Activated CD4-positive, alpha-beta T cell treated with anti-CD3 and anti-CD28 coated beads, Interleukin-2, Interleukin-6, amounts not matched to agents 100 ng/mL and 50 ng/mL, durations not matched to agents 16 hours and 8 hours (primary cell): Measurements from ENCODE around the gene ZC3H12C.
A peak's percentile ranks its signal among the peaks of the same experiment; 100 is the strongest.
"Not testable (repeated sequence)": the region's sequence is repeated elsewhere in the genome, so short reads cannot be mapped to it uniquely, and the experiment has no call there.

Source experiments
- DNase-seq: peaks from one replicate; pipeline ENCODE4 v3.0.0-alpha.2; 2020

The ZC3H12C gene

DNA sequence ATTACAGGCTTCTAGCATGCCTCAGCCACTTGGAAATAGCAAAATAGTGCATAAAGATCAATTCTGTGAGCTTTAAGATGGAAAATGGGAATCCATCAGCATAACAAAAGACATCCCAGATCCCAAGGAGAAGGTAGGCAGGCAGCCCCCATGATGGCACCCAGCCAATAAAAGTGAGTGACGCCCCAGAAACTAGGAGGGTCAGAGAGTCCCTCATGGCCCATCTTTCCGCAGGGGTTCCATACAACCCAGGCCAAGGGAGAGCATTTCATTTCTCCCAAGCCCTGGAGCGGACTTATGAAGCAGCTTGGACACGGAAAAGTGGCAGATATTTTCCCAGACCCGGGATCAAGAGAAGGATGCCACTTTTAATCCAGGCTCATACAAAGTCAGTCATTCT is 93.3 kb downstream of the ZC3H12C start:
- no peak for DNase-seq

DNA sequence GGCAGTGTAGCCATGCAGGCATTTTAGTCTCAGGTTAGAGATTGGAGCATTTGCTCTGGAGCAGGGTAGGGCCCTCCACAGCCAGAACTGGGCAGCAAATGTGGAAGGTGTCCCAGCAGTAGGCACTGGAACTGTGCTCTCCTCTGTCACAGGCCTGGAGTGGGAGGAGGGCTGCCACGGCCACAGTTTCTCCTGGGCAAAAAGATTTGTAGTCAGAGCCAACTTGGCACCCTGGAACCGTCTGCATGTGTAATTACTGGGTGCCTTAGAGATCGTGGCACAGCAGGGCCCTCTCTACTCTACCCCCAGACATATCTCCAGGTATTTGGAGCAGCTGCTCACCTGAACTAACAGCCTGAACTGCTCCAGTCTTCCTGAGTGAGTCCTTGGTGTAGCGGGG is 93.7 kb downstream of the ZC3H12C start:
- DNase-seq = no peak

DNA sequence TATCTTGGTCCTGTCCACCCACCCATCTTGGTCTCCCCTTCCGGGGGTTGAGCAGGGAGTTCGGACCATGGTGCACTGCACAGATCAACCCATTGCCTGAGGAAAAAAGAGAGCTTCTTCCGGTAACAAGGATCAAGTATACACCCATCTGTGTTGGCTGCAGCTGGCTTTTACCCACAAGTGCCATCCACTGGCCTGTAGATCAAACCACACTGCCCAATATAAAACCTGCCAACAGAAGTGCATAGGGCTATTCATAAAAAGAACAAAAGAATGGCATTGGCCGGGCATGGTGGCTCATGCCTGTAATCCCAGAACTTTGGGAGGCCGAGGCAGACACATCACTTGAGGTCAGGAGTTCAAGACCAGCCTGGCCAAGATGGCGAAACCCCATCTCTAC is 94.5 kb downstream of the ZC3H12C start:
- DNase-seq = no peak

GRCh38 chr11:110190885-110191284 is 97.7 kb downstream of the ZC3H12C start:
- no peak for DNase-seq

GRCh38 chr11:110192604-110193282 is 99.6 kb downstream of the ZC3H12C start:
- peak; percentile 13 for DNase-seq

DNA sequence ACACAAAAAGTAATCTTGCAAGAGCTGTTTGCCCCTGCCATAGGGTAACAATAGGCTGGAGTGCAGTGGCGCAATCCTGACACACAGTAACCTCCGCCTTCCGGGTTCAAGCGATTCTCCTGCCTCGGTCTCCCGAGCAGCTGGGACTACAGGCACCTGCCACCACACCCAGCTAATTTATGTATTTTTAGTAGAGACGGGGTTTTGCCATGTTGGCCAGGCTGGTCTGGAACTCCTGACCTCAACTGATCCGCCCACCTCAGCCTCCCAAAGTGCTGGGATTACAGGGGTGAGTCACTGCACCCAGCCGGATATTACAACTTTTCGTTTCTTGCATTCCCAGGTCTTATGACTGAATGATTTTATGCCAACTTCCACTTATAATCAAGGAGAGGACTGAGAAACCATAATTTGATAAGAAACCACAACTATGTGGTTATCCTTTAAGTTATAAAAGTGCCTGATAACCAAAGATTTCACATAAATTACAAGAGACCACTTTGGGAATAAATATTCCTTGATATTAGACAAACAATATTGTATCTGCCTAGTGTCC is 101.1 kb downstream of the ZC3H12C start:
- DNase-seq = not testable (repeated sequence)

DNA sequence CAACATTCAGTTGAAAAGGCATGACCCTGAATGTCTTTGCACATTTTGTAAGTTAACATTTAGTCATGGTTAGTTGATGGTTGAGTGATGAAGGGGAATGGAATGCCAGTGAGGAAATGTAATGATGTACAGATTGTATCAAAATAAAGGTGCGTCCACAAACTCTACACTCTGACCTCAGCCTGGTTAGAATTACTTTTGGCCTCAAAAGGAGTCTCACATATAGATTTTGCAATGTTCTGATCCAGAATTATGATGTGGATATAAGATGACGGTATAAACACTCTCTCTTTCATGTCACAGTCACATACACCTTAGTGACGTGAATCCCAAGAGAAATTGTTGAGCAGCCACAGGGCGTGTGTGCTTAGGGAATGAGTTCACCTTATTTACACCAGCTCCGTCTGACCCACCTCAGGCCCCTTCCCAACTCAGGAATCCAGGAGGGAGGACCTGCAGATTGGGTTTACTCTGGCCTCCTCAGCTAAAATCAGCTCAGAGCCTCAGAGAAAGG is 103.1 kb downstream of the ZC3H12C start:
- DNase-seq = no peak

- no peak for DNase-seq
Measured at GRCh38 chr11:110196884-110197420, 103.8 kb downstream of the ZC3H12C start.

- DNase-seq = no peak
Measured at GRCh38 chr11:110198031-110198729, 105.0 kb downstream of the ZC3H12C start.

- no peak for DNase-seq
Measured at GRCh38 chr11:110199184-110199981, 106.2 kb downstream of the ZC3H12C start.

- DNase-seq = no peak
Measured at GRCh38 chr11:110200241-110200640, 107.0 kb downstream of the ZC3H12C start.

GRCh38 chr11:110200836-110201235 is 107.6 kb downstream of the ZC3H12C start:
- no peak for DNase-seq

DNA sequence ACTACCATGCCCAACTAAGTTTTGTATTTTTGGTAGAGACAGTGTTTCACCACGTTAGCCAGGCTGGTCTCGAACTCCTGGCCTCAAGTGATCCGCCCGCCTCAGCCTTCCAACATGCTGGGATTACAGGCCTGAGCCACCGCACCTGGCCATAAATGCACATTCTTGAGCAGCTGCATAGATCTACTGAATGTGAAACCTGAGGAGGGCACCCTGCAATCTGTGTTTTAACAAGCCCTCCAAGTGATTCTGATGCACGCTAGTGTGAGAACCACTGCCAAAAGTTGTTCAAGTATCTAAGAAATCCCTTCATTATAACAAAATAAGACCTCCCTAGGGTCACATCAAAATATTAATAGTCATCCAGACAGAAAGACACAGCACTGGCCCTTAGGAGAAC is 113.9 kb downstream of the ZC3H12C start:
- DNase-seq = no peak

- DNase-seq = not testable (repeated sequence)
Measured at GRCh38 chr11:110208678-110209312, 115.6 kb downstream of the ZC3H12C start.

DNA sequence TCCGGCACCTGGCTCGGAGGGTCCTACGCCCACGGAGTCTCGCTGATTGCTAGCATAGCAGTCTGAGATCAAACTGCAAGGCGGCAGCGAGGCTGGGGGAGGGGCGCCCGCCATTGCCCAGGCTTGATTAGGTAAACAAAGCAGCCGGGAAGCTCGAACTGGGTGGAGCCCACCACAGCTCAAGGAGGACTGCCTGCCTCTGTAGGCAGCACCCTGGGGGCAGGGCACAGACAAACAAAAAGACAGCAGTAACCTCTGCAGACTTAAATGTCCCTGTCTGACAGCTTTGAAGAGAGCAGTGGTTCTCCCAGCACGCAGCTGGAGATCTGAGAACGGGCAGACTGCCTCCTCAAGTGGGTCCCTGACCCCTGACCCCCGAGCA is 116.1 kb downstream of the ZC3H12C start:
- not testable (repeated sequence) for DNase-seq

- peak; percentile 39 for DNase-seq
Measured at GRCh38 chr11:110217223-110217877, 124.2 kb downstream of the ZC3H12C start.

GRCh38 chr11:110217936-110218335 is 124.7 kb downstream of the ZC3H12C start:
- DNase-seq = no peak

GRCh38 chr11:110219006-110219785 is 126.0 kb downstream of the ZC3H12C start:
- DNase-seq = no peak
